Vagina (tissue), 2 donors: Measurements from ENCODE around the gene ENTPD6. TPM values are rescaled to one million over a fixed set of nuclear protein-coding genes. Genes with fewer than 3 reads are reported as not detected.
"Not testable (repeated sequence)": the region's sequence is repeated elsewhere in the genome, so short reads cannot be mapped to it uniquely, and the experiment has no call there.

Source experiments
- DNase-seq, 2 donors: peaks; one replicate each; pipeline ENCODE4 v3.0.0-alpha.2; 2017; ENCODE audit errors: extremely low spot score in 2 of 2
- H3K27ac ChIP-seq: fragments of 200-600 bp; sonication (generic); one replicate; pipeline ENCODE4 v1.5.1; 2019
- H3K27me3 ChIP-seq: fragments of 200-600 bp; sonication (generic); one replicate; pipeline ENCODE4 v1.5.1; 2019
- H3K36me3 ChIP-seq, 2 donors: fragments of 200-600 bp; sonication (generic); one replicate each; pipeline ENCODE4 v1.5.1; 2017 to 2019
- H3K4me1 ChIP-seq: fragments of 200-600 bp; sonication (generic); one replicate; pipeline ENCODE4 v1.5.1; 2019
- H3K4me3 ChIP-seq, 2 donors: fragments of 200-600 bp; sonication (generic); 1 replicate in 1 of 2; 2 replicates in 1 of 2; pipeline ENCODE4 v1.5.1; 2016 to 2019
- H3K9me3 ChIP-seq: fragments of 200-600 bp; sonication (generic); one replicate; pipeline ENCODE4 v1.5.1; 2019
- CTCF ChIP-seq, 3 experiments: fragments of 450-650 bp in 2 of 3; fragments of 200-600 bp in 1 of 3; sonication (generic) in 1 of 3; IDR thresholded peaks; one replicate each; pipeline ENCODE4 v1.5.1; 2017 to 2019; ENCODE audit warnings: antibody characterized with exemption in 3 of 3, mild to moderate bottlenecking in 2 of 3, moderate library complexity in 2 of 3
- POLR2A ChIP-seq, 2 donors: fragments of 450-650 bp; IDR thresholded peaks; one replicate each; pipeline ENCODE4 v1.6.1; 2017; ENCODE audit warnings: antibody characterized with exemption in 2 of 2, mild to moderate bottlenecking in 2 of 2, moderate library complexity in 2 of 2
- POLR2AphosphoS5 ChIP-seq, 2 donors: sonication (generic); formaldehyde crosslinking; IDR thresholded peaks; one replicate each; pipeline ENCODE4 v1.9.0; 2017; ENCODE audit warnings: antibody characterized with exemption in 2 of 2, mild to moderate bottlenecking in 2 of 2, low read depth in 1 of 2; ENCODE audit not compliant: insufficient read depth in 1 of 2
- intact Hi-C: fragments of 100-400 bp; cut with DNase I; formaldehyde crosslinking; loops from one replicate; pipeline ENCODE4 v1.15.1; 2023
- total RNA-seq: library from RNA; depleted of rRNA; stranded (reverse); fragments of >200 nt; gene quantifications from one replicate; pipeline ENCODE4 v1.2.3, GENCODE V29; 2016

ENTPD6 gene
- total RNA-seq, 1 donor from 2014 or later: 51.3 TPM

GRCh38 chr20:25259788-25260254 lies 64.3 kb downstream of the ENTPD6 start:
- intact Hi-C loops: no loop called here
- Histone ChIP-seq H3K27ac (no peak overlapping the region), H3K9me3 (no peaks in the 10 kb centered on the region)

GRCh38 chr20:25260770-25261437 lies 65.4 kb downstream of the ENTPD6 start:
- H3K9me3 ChIP-seq, H3K27me3 ChIP-seq, intact Hi-C loops, H3K4me3 ChIP-seq, DNase-seq, H3K27ac ChIP-seq: not testable (repeated sequence)
- peaks cover 0 to 18% of the 10 kb centered on the region in 2 donors for H3K36me3 ChIP-seq
- peaks cover 25% of the 10 kb centered on the region for H3K4me1 ChIP-seq

More at GRCh38 chr20:25259788-25260254, 64.3 kb downstream of the ENTPD6 start:
- Histone ChIP-seq H3K27me3 (no peaks in the 10 kb centered on the region), H3K36me3 (peaks cover 0 to 18% of the 10 kb centered on the region in 2 donors), H3K4me1 (peaks cover 34% of the 10 kb centered on the region), H3K4me3 (no peak overlapping the region)
- no peak for TF ChIP-seq POLR2A (IDR thresholded peaks at IDR 0.05)
- DNase-seq: no peak

GRCh38 chr20:25269057-25269832 lies 73.7 kb downstream of the ENTPD6 start:
- H3K4me1 ChIP-seq: peaks cover 8% of the 10 kb centered on the region
- no peaks in the 10 kb centered on the region for H3K27me3 ChIP-seq
- H3K27ac ChIP-seq: no peak overlapping the region
- DNase-seq: no peak
- no peak overlapping the region for H3K4me3 ChIP-seq
- H3K9me3 ChIP-seq: no peaks in the 10 kb centered on the region
- intact Hi-C loops: no loop called here
- TF ChIP-seq POLR2AphosphoS5 (IDR thresholded peaks at IDR 0.05; ENCODE audit: insufficient read depth in 1 of 2, low read depth in 1 of 2): no peak
- TF ChIP-seq CTCF (IDR thresholded peaks at IDR 0.05): no peak
- no peak for TF ChIP-seq POLR2A (IDR thresholded peaks at IDR 0.05)
- peaks cover 0 to 39% of the 10 kb centered on the region in 2 donors for H3K36me3 ChIP-seq

GRCh38 chr20:25269833-25270170 lies 74.3 kb downstream of the ENTPD6 start:
- H3K27me3 ChIP-seq: no peaks in the 10 kb centered on the region
- no peaks in the 10 kb centered on the region for H3K9me3 ChIP-seq
- no peak for DNase-seq
- H3K4me3 ChIP-seq: no peak overlapping the region
- intact Hi-C loops: no loop called here
- H3K4me1 ChIP-seq: peaks cover 8% of the 10 kb centered on the region
- H3K27ac ChIP-seq: no peak overlapping the region
- H3K36me3 ChIP-seq: peaks cover 0 to 44% of the 10 kb centered on the region in 2 donors
- no peak for TF ChIP-seq CTCF (IDR thresholded peaks at IDR 0.05)

GRCh38 chr20:25270829-25271251 lies 75.3 kb downstream of the ENTPD6 start:
- intact Hi-C loops: no loop called here
- peaks cover 0 to 50% of the 10 kb centered on the region in 2 donors for H3K36me3 ChIP-seq

More at GRCh38 chr20:25270829-25271251, 75.3 kb downstream of the ENTPD6 start:
- Histone ChIP-seq H3K27me3 (no peaks in the 10 kb centered on the region), H3K27ac (no peak overlapping the region), H3K4me3 (no peak overlapping the region), H3K4me1 (peaks cover 8% of the 10 kb centered on the region), H3K9me3 (no peaks in the 10 kb centered on the region)
- DNase-seq: no peak
- TF ChIP-seq POLR2AphosphoS5 (IDR thresholded peaks at IDR 0.05; ENCODE audit: insufficient read depth in 1 of 2, low read depth in 1 of 2) (no peak), CTCF (IDR thresholded peaks at IDR 0.05) (no peak), POLR2A (IDR thresholded peaks at IDR 0.05) (no peak)
